T-helper 17 cell (primary cell): ENCODE measurements around the gene WDCP. TPM values are rescaled to one million over a fixed set of nuclear protein-coding genes. Genes with fewer than 3 reads are reported as not detected.

Experiments used
- ATAC-seq: fragments of 150-1000 bp; cut with Tn5 transposase; 2 replicates; pipeline ENCODE4 v1.10.0; 2021; ENCODE audit warnings: mild to moderate bottlenecking, moderate library complexity
- DNase-seq, 3 donors: peaks; one replicate each; pipeline versions ENCODE4 v3.0.0 to v3.0.0-alpha.2; 2020 to 2021
- H3K9me3 ChIP-seq: one replicate; pipeline ENCODE4 v1.7.0; 2013; ENCODE audit warnings: low read length, mild to moderate bottlenecking; ENCODE audit not compliant: control insufficient read depth, poor library complexity, severe bottlenecking
- H3K27ac Mint-ChIP-seq: one replicate; pipeline ENCODE4 v1.8.0; 2022; ENCODE audit warnings: mild to moderate bottlenecking, moderate library complexity, mixed read lengths
- H3K27me3 Mint-ChIP-seq: one replicate; pipeline ENCODE4 v1.8.0; 2022; ENCODE audit warnings: mixed read lengths
- H3K36me3 Mint-ChIP-seq: one replicate; pipeline ENCODE4 v1.8.0; 2022; ENCODE audit warnings: low read depth, mixed read lengths
- H3K4me1 Mint-ChIP-seq: one replicate; pipeline ENCODE4 v1.8.0; 2022; ENCODE audit warnings: mild to moderate bottlenecking, mixed read lengths
- H3K4me3 Mint-ChIP-seq: one replicate; pipeline ENCODE4 v1.8.0; 2022; ENCODE audit warnings: mild to moderate bottlenecking, moderate library complexity, mixed read lengths
- total RNA-seq, 4 donors: library from RNA in 2 of 4; stranded (reverse) in 2 of 4; gene quantifications; one replicate each; pipeline ENCODE4 v1.2.3 and lab custom pipeline; 2022 to 2026

Gene WDCP
- total RNA-seq, 2 donors from 2014 or later: 3.4 to 3.7 TPM

- no peak overlapping the region for H3K4me3 Mint-ChIP-seq
Observed at GRCh38 chr2:24011250-24012104, 35.7 kb downstream of the WDCP start.

GRCh38 chr2:24010477-24011249 lies 36.5 kb downstream of the WDCP start:
- ATAC-seq (no peak), DNase-seq (no peak)
- H3K9me3 ChIP-seq: no peaks in the 10 kb centered on the region
- Mint-ChIP-seq H3K27ac (no peak overlapping the region), H3K36me3 (peaks cover 8% of the 10 kb centered on the region), H3K4me1 (peaks cover 2% of the 10 kb centered on the region), H3K4me3 (no peak overlapping the region), H3K27me3 (peaks cover 39% of the 10 kb centered on the region)

More at GRCh38 chr2:24011250-24012104, 35.7 kb downstream of the WDCP start:
- DNase-seq: no peak
- no peak for ATAC-seq
- no peaks in the 10 kb centered on the region for H3K9me3 ChIP-seq
- no peak overlapping the region for H3K27ac Mint-ChIP-seq
- H3K4me1 Mint-ChIP-seq: peaks cover 2% of the 10 kb centered on the region
- H3K27me3 Mint-ChIP-seq: peaks cover 39% of the 10 kb centered on the region
- H3K36me3 Mint-ChIP-seq: peaks cover 8% of the 10 kb centered on the region

DNA sequence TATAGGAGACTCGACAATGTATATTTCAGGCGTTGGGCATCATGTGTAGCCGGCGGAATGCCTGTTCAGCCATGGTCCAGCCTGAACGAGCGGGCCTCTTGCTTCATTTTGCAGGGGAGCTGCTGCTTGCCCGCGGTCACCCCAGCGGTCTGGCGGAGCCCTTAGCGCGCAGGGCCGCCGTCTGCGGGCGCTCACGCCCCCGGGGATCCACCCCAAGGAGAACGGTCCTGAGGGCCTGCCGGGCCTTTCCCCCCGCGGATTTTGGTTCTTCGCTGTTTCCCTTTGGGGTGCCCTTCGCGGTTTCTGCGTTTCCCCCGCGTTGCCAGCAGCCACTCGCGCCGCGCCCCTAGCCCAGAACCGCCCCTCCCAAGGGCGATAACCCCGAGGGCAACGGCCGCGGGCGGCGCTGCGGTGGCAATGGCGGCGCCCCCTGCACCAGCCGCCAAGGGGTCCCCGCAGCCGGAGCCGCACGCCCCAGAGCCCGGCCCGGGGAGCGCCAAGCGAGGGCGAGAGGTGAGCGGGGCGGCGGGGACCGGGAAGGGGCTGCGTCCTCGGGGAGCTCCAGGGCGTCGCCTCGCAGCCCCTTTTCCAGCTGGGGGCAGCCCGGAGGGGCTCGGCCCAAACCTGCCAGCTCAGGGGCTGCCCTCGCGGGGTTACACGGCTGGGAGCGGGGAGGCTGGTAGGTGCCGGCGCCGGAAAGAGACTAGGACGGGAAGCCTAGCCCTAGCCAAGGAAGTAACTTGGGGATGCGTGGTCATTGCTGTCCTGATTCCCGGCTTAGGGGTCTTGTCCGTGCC lies 37.3 kb downstream of the WDCP start, which contains the start of gene MFSD2B:
Gene MFSD2B, plus strand, starts transcription at position 406 of the 797 bp plus-strand sequence. Its CDS starts 12 bp downstream, at position 418.
- DNase-seq (no peak), ATAC-seq (peak; percentile 21)
- Mint-ChIP-seq H3K4me3 (no peak within 1 kb of the TSS), H3K27me3 (peaks cover 39% of the 10 kb centered on the region), H3K36me3 (peaks cover 8% of the 10 kb centered on the region), H3K27ac (no peak within 1 kb of the TSS), H3K4me1 (peaks cover 2% of the 10 kb centered on the region)
- H3K9me3 ChIP-seq: no peaks in the 10 kb centered on the region

- no peak overlapping the region for H3K4me3 Mint-ChIP-seq
Observed at GRCh38 chr2:24009367-24009679, 37.9 kb downstream of the WDCP start.

GRCh38 chr2:24008672-24009366 lies 38.4 kb downstream of the WDCP start:
- Mint-ChIP-seq H3K27me3 (peaks cover 39% of the 10 kb centered on the region), H3K4me1 (peaks cover 2% of the 10 kb centered on the region), H3K27ac (no peak overlapping the region), H3K4me3 (no peak overlapping the region), H3K36me3 (peaks cover 8% of the 10 kb centered on the region)
- no peak for DNase-seq
- ATAC-seq: no peak
- H3K9me3 ChIP-seq: no peaks in the 10 kb centered on the region

More at GRCh38 chr2:24009367-24009679, 37.9 kb downstream of the WDCP start:
- peaks cover 39% of the 10 kb centered on the region for H3K27me3 Mint-ChIP-seq
- peaks cover 8% of the 10 kb centered on the region for H3K36me3 Mint-ChIP-seq
- ATAC-seq (no peak), DNase-seq (no peak)
- H3K4me1 Mint-ChIP-seq: peaks cover 2% of the 10 kb centered on the region
- H3K27ac Mint-ChIP-seq: no peak overlapping the region
- no peaks in the 10 kb centered on the region for H3K9me3 ChIP-seq

- ATAC-seq: no peak
- H3K27me3 Mint-ChIP-seq: peaks cover 32% of the 10 kb centered on the region
- H3K4me3 Mint-ChIP-seq: no peak overlapping the region
- peaks cover 8% of the 10 kb centered on the region for H3K36me3 Mint-ChIP-seq
- H3K27ac Mint-ChIP-seq: no peak overlapping the region
- no peak for DNase-seq
- peaks cover 2% of the 10 kb centered on the region for H3K4me1 Mint-ChIP-seq
- H3K9me3 ChIP-seq: no peaks in the 10 kb centered on the region
Observed at GRCh38 chr2:24007693-24008092, 39.5 kb downstream of the WDCP start.

DNA sequence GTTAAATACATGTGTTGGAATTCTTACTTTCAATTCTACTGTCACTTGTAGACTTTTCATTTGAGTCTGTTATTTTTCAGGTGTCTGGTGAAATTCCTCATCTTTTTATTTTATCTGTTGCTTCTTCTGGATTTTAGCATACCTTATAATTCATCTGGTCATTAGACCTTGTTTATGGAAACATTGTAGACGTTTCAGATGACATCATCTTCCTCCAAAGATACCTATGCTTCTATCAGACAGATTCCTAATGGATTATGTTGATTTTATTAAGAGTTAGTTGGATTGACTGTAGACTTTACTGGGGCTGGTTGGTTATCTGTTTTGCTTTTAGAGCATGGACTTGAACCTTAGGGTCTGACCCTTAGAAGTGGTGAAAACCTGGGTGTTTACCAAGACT lies 52.6 kb downstream of the WDCP start:
- no peaks in the 10 kb centered on the region for H3K9me3 ChIP-seq
- Mint-ChIP-seq H3K36me3 (peaks cover 3% of the 10 kb centered on the region), H3K27ac (no peak overlapping the region), H3K4me1 (peaks cover 5% of the 10 kb centered on the region), H3K4me3 (no peak overlapping the region), H3K27me3 (no peaks in the 10 kb centered on the region)
- no peak for ATAC-seq
- DNase-seq: no peak

DNA sequence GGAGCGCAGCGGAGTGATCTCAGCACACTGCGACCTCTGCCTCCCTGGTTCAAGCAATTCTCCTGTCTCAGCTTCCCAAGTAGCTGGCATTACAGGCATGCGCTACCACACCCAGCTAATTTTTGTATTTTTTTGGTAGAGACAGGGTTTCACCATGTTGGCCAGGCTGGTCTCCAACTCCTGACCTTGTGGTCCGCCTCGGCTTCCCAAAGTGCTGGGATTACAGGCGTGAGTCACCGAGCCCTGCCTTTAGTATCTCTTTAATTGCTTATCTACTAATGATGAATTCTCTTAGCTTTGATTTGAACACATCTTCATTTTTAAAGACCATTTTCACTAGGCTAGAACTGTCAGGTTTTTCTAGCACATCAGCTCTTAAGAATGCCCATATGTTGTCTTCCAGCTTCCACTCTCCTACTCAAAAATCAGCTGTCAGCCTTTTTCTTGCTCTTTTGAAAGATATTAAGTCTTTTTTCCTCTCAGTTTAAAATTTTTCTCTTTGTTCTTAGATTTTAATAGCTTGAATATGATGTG lies 53.4 kb downstream of the WDCP start:
- Mint-ChIP-seq H3K27ac (no peak overlapping the region), H3K4me3 (no peak overlapping the region)

GRCh38 chr2:23992931-23993330 lies 54.3 kb downstream of the WDCP start:
- H3K36me3 Mint-ChIP-seq: peaks cover 3% of the 10 kb centered on the region
- no peak for ATAC-seq
- DNase-seq: no peak
- peaks cover 7% of the 10 kb centered on the region for H3K4me1 Mint-ChIP-seq
- no peaks in the 10 kb centered on the region for H3K9me3 ChIP-seq
- H3K4me3 Mint-ChIP-seq: no peak overlapping the region
- H3K27me3 Mint-ChIP-seq: no peaks in the 10 kb centered on the region
- H3K27ac Mint-ChIP-seq: peak overlapping the region; percentile 80

More for the DNA sequence above, 53.4 kb downstream of the WDCP start:
- no peaks in the 10 kb centered on the region for H3K9me3 ChIP-seq
- no peak for DNase-seq
- no peak for ATAC-seq
- H3K27me3 Mint-ChIP-seq: no peaks in the 10 kb centered on the region
- peaks cover 3% of the 10 kb centered on the region for H3K36me3 Mint-ChIP-seq
- H3K4me1 Mint-ChIP-seq: peaks cover 5% of the 10 kb centered on the region

- peaks cover 3% of the 10 kb centered on the region for H3K36me3 Mint-ChIP-seq
- DNase-seq (no peak), ATAC-seq (peak; percentile 61)
- H3K4me3 Mint-ChIP-seq: no peak overlapping the region
- no peak overlapping the region for H3K27ac Mint-ChIP-seq
- H3K9me3 ChIP-seq: no peaks in the 10 kb centered on the region
- H3K4me1 Mint-ChIP-seq: peaks cover 4% of the 10 kb centered on the region
- H3K27me3 Mint-ChIP-seq: no peaks in the 10 kb centered on the region
Observed at GRCh38 chr2:23988371-23988770, 58.8 kb downstream of the WDCP start.
